GM19238 (cell line): ENCODE data around the gene SMIM34.
"Not testable (repeated sequence)": the region's sequence is repeated elsewhere in the genome, so short reads cannot be mapped to it uniquely, and the experiment has no call there.

Experiments used
- DNase-seq: peaks from one replicate; pipeline ENCODE4 v3.0.0; 2011; ENCODE audit warnings: low spot score; ENCODE audit not compliant: insufficient read length

The SMIM34 gene

GRCh38 chr21:34374462-34374861 is 49.3 kb downstream of the SMIM34 start:
- not testable (repeated sequence) for DNase-seq

- DNase-seq, result no peak
Measured at GRCh38 chr21:34372321-34372720, 51.4 kb downstream of the SMIM34 start.

- DNase-seq, result no peak
Measured at GRCh38 chr21:34369741-34370140, 54.0 kb downstream of the SMIM34 start.
